Renal cortex interstitium (tissue), 11 donors: ENCODE measurements around the gene CPTP. TPM values are rescaled to one million over a fixed set of nuclear protein-coding genes. Genes with fewer than 3 reads are reported as not detected.

Experiments
- DNase-seq, 11 donors: peaks; one replicate each; pipeline ENCODE4 v3.0.0-alpha.2; 2013; ENCODE audit warnings: low read depth in 9 of 11, low spot score in 4 of 11; ENCODE audit errors: extremely low read depth in 1 of 11
- polyA plus RNA-seq, 3 donors: library from polyadenylated mRNA; unstranded; fragments of 120-200 nt; gene quantifications; one replicate each; pipeline ENCODE4 v1.2.1, GENCODE V29; 2013; ENCODE audit not compliant: insufficient read length in 3 of 3

CPTP gene
- polyA plus RNA-seq, 3 donors, result 10.0 to 18.0 (median 16.0) TPM

GRCh38 chr1:1353389-1354151 is 29.0 kb downstream of the CPTP start:
- DNase-seq, result no peak

- DNase-seq, result no peak
Measured at GRCh38 chr1:1354271-1355247, 30.0 kb downstream of the CPTP start.

GRCh38 chr1:1355416-1355815 is 30.8 kb downstream of the CPTP start:
- DNase-seq, result peak in 1 of 11 donors; percentile 51

GRCh38 chr1:1356166-1356795 is 31.7 kb downstream of the CPTP start:
- no peak for DNase-seq

- DNase-seq, result no peak
Measured at GRCh38 chr1:1356796-1357401, 32.3 kb downstream of the CPTP start.

- no peak for DNase-seq
Measured at GRCh38 chr1:1357871-1358432, 33.4 kb downstream of the CPTP start.

GRCh38 chr1:1358433-1359271 is 34.0 kb downstream of the CPTP start, which contains the start of gene MXRA8:
Gene MXRA8, minus strand, starts transcription at chr1:1358555. Its CDS starts 51 bp downstream, at chr1:1358504.
- peak in 5 of 11 donors; percentile 57 to 80 (median 61) for DNase-seq

GRCh38 chr1:1359308-1359663 is 34.7 kb downstream of the CPTP start:
- DNase-seq, result no peak

- DNase-seq, result peak in 2 of 11 donors; percentile 51 to 65
Measured at GRCh38 chr1:1359664-1360468, 35.3 kb downstream of the CPTP start.

- no peak for DNase-seq
Measured at GRCh38 chr1:1360506-1361169, 36.0 kb downstream of the CPTP start.

- no peak for DNase-seq
Measured at GRCh38 chr1:1361233-1361981, 36.8 kb downstream of the CPTP start.

- DNase-seq, result no peak
Measured at GRCh38 chr1:1361982-1362423, 37.4 kb downstream of the CPTP start.

- no peak for DNase-seq
Measured at GRCh38 chr1:1364266-1364665, 39.7 kb downstream of the CPTP start.

GRCh38 chr1:1365875-1366698 is 41.5 kb downstream of the CPTP start:
- DNase-seq, result no peak

- no peak for DNase-seq
Measured at GRCh38 chr1:1366699-1367066, 42.1 kb downstream of the CPTP start.
